GM18511 (cell line): ENCODE data around the gene ARVCF.

Experiments
- ATAC-seq: cut with Tn5 transposase; IDR thresholded peaks from one replicate; pipeline ENCODE4 v1.9.1; 2021; ENCODE audit warnings: mild to moderate bottlenecking, moderate library complexity; ENCODE audit not compliant: unreplicated experiment

Gene ARVCF

GRCh38 chr22:20002128-20002527 lies 14.5 kb downstream of the ARVCF start:
- no peak for ATAC-seq

GRCh38 chr22:20001082-20001638 lies 15.5 kb downstream of the ARVCF start:
- ATAC-seq, result no peak

GRCh38 chr22:20000246-20001081 lies 16.2 kb downstream of the ARVCF start:
- no peak for ATAC-seq

- ATAC-seq, result no peak
These were observed 17.4 kb downstream of the ARVCF start for GRCh38 chr22:19998991-19999820.

GRCh38 chr22:19998232-19998951 lies 18.2 kb downstream of the ARVCF start:
- no peak for ATAC-seq

- ATAC-seq, result no peak
These were observed 18.9 kb downstream of the ARVCF start for GRCh38 chr22:19997561-19998231.

- no peak for ATAC-seq
These were observed 19.8 kb downstream of the ARVCF start for GRCh38 chr22:19996694-19997384.

- ATAC-seq, result no peak
These were observed 20.8 kb downstream of the ARVCF start for GRCh38 chr22:19995611-19996339.

GRCh38 chr22:19994851-19995610 lies 21.6 kb downstream of the ARVCF start:
- no peak for ATAC-seq

- ATAC-seq, result no peak
These were observed 22.7 kb downstream of the ARVCF start for GRCh38 chr22:19993926-19994325.

GRCh38 chr22:19992921-19993355 lies 23.7 kb downstream of the ARVCF start:
- ATAC-seq, result no peak

- no peak for ATAC-seq
These were observed 24.1 kb downstream of the ARVCF start for GRCh38 chr22:19992481-19992911.

- ATAC-seq, result no peak
These were observed 24.8 kb downstream of the ARVCF start for GRCh38 chr22:19991645-19992451.

GRCh38 chr22:19991395-19991644 lies 25.3 kb downstream of the ARVCF start:
- ATAC-seq, result no peak

- no peak for ATAC-seq
These were observed 25.8 kb downstream of the ARVCF start for GRCh38 chr22:19990609-19991394.

GRCh38 chr22:19990188-19990587 lies 26.4 kb downstream of the ARVCF start:
- ATAC-seq, result no peak

- no peak for ATAC-seq
These were observed 26.9 kb downstream of the ARVCF start for GRCh38 chr22:19989725-19990067.
